T-helper 2 cell (primary cell): ENCODE measurements around the gene SERTM1.
A peak's percentile ranks its signal among the peaks of the same experiment; 100 is the strongest.

Source experiments
- DNase-seq, 5 experiments: peaks; one replicate each; pipeline versions ENCODE4 v3.0.0 to v3.0.0-alpha.2; 2012 to 2022
- total RNA-seq, 2 donors: gene quantifications; one replicate each; lab custom pipeline; 2026; lab: John Stamatoyannopoulos, UW

SERTM1 gene
- 0 to 0.07 reads per million in 2 donors for total RNA-seq

DNA sequence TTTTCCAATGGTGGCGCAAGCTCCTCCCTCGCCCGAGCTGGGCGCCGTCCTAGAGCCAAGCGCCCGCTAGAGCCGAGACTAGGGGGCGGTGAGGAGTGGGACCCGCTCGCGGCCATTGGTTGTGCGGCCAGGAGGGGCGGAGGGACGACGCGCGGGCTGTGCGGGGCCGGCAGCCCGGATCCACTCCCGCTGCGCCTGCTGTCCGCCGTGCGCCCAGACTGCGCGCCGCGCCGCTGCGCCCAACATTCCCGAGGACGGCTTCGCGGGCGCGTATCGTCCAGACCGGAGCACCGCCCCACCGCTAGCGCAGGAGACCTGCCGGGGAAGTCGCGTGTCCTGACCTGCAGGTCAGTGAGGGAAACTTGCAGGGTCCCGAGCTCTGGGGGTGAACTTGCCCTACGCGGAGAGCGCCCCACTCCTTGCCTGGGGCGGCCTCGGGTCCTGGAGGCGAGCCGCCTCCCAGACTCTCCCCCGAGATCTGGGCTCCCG, at the start of gene SERTM1:
Gene SERTM1, plus strand, starts transcription at position 183 of the 489 bp plus-strand sequence. CDS start 21,059 bp downstream, outside the sequence.
- peak in 1 of 5 experiments; percentile 8 for DNase-seq

DNA sequence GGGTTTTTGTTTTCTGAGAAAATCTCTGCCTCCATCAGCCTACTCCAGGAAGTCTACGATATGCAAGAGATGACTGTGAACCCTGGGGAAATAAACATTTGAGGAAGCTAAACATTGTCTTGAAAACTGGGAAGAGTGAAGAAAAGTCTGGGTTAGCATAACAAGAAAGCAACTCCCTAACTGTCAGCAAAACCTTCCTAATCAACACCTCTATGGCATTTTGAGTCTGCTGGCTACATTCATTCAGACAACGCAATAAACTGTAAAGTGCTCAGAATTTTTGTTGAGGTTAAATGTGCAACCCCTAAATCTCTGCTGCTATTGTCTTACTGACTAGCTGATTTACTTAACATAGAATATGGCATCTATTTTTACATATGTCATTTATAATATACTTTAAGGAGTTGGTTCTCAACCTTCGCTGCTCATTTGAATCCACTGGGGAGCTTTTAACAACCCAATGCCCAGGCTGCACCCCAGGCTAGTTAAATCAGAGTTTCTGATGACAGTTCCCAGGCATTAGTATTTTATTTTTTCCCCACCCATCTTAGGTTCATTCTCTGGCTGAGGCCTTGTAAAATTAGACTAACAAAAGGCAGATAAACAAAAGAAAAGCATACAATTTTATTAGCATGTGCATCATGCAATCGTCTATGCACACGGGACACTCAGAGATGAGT, 45.3 kb upstream of the SERTM1 start:
- DNase-seq, result no peak

- DNase-seq, result no peak
Measured at GRCh38 chr13:36629057-36629385, 44.8 kb upstream of the SERTM1 start.

- DNase-seq, result no peak
Measured at GRCh38 chr13:36630181-36630803, 43.5 kb upstream of the SERTM1 start.

DNA sequence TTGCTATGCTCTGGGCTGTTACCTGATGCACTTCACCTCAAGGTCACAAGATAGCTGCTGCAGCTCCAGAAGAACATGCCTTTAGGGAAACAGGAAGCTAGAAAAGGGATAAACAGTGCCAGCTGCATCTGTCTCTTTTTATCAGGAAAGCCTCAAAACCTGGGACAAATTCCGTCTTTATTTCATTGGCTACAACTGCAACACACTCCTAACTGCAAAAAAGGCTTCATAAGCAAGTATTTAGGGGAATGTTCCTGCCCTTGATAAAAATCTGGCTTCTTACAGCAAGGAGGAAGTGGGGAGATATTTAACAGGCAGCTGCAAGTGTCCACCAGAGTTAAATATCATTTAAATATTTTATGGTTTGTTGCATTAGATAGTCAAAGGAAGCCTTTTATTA, 34.2 kb upstream of the SERTM1 start:
- DNase-seq, result no peak

GRCh38 chr13:36650611-36651010, 23.2 kb upstream of the SERTM1 start:
- DNase-seq, result no peak

- DNase-seq, result no peak
Measured at GRCh38 chr13:36665630-36666029, 8.2 kb upstream of the SERTM1 start.

- no peak for DNase-seq
Measured at GRCh38 chr13:36666477-36667229, 7.2 kb upstream of the SERTM1 start.

DNA sequence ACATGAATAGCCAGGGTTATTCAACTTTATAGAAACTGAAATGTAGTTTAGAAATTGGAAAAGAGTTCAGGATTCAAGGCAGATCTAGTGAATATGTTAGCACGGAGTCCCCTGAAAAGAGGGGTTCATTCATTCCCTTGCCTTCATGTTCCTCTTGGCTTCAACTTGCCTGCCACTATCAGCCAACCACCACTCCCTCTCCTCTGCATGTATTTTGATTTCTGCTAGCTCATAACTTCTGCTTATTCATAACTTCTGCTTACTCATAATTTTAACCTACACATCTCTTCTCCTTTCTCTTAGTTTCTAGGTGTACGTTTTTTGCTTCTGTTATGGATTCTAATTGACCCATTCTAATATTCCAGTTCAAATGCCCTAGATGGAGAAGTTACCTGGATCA, 5.5 kb upstream of the SERTM1 start:
- DNase-seq, result no peak

DNA sequence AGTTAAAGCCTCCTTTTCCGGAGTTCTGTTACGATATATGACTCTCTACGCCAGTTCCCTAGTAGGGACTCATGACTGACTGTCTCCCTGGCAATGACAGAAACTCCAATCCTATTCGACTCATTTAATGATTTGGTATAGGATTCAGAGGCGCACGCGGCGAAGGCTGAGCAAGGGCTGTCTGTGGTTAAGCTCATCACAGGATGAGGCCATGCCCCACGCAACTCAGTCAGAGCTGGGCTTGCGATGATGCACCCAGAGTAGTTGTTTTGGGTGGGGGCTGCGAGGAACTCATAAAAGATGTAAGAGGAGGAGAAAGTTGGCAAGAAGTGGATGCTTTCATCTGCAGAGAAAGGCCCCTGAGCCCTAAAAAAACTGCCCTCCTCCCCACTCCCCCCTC, 468 bp upstream of the SERTM1 start:
- no peak for DNase-seq

GRCh38 chr13:36674337-36675212, 755 bp downstream of the SERTM1 start:
- no peak for DNase-seq

DNA sequence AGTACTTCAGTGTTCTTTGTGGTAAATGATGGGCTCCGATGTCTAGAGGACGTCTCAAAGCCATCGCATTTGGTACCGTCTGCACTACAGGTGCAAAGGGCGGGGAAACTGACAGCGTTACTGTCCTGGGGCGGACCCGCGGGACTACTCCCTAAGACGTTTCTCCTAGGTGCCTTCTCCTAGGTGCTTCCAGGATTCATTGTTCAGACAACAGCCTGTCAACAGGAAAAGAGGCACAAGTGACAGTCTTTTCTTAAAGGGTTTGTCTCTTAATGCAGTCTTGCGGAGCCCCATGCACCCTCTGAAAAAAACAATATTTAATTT, 1.4 kb downstream of the SERTM1 start:
- DNase-seq, result no peak

DNA sequence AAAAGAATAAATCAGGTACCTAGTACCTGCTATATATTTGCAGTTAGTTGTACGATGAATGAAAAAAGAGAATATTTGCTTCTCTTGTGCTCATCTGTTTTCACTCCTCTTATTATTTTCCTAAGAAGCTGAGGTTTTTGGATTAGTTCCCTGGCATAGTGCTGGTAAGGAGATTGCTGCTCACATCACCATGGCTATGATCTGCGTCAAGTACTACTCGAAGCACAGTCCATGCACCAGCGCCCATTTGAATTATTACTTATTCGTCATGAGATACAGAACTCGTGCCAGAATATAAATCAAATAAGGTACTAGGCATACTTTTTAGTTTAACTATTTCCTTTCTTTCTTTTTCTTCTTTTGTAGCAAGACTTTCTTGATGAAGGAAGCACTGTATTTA, 7.1 kb downstream of the SERTM1 start:
- DNase-seq, result no peak

DNA sequence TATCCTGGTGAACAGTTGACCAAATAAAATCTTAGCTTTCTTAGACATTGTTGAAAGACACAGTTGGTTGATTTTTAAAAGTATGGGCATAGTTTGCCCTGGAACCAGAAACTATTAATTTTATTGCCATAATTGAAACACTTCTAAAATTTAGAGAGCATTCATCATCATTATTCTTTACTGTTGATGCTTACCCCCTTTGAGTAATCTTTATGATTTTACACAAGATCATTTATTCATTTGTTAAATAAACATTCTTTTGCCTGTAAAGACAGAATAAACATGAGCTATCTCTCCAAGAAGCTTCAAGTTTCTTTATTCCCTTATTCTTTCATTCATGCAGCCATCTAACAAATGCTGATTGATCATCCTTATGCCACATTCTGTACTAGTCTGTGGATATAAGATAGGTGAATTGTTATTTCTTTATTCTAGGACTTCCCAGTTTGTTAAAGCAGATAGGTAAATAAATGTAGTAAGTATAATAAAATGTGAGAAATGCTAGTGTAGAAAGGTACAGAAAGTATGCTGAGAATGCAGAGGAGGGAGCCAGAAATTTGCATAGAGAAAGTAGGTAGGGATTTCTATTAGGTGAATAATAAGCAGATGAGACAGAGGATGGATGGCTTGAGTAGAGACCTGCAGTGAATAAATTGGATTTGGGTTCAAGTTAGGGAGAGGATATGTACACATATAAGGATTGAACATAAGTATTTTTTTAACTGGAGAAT, 8.2 kb downstream of the SERTM1 start:
- no peak for DNase-seq

GRCh38 chr13:36683701-36684100, 9.9 kb downstream of the SERTM1 start:
- no peak for DNase-seq

DNA sequence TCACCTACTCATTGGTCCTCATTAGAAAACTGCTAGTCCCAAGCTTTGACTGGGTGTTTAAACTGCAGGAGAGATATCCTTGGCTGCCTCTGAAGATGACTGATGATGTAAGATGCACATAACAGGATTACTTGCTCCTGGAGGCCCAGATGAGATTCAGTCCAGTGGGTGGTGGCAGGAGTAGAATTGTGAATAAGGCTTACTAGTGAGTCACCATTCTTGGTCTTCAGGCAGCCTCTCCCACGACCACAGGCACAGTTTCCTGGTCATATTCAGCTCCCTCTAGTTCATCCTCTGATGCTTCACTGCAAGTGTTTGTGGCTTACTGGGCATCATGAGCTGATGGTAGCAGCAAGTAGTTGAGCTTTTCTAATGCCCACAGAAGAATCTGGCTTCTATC, 12.1 kb downstream of the SERTM1 start:
- no peak for DNase-seq

DNA sequence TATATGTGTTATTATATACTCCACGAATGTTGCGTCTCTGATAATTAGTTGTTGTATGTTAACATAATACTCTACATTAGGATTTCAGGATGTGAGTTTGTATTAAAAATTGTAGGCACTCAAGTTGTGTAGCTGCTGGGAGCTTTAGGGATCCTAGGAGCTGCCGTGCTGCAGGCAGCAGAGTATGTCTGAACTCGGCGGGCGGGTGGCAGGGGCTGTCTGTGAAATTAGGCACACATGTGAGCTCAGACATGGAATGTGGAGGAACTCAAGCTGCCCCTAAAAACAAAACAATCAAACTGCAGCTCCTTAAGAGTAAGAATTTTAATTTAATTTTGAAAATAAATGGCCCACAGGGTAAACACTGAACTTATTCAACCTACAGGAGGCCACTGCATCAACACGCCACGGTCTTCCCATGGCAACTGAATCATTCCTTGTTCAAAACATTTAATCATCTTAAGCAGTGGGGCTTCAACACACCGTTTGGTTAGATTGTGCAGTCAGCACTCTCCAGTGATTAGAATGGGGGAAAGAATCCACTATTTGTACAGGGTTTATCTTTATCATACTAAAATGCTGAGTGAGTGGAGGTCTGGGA, 22.7 kb downstream of the SERTM1 start:
- no peak for DNase-seq

DNA sequence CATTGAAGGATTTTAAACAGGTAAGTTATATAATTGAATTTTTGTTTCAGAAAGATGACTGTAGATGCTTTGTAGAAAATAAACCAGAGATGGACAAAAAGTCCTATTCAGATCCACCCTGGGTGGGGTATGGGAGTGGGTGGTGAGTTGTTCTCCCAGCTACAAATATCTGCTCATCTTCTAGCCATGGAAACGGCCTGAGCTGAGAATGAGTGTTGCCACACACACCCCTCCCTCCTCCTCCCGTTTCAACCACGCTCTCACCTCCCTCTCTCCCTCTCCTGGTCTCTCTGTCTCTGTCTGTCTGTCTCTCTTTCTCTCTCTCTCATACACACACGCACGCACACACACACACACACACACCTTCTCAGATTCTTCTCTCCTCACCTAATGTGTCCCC, 26.4 kb downstream of the SERTM1 start:
- DNase-seq, result no peak

DNA sequence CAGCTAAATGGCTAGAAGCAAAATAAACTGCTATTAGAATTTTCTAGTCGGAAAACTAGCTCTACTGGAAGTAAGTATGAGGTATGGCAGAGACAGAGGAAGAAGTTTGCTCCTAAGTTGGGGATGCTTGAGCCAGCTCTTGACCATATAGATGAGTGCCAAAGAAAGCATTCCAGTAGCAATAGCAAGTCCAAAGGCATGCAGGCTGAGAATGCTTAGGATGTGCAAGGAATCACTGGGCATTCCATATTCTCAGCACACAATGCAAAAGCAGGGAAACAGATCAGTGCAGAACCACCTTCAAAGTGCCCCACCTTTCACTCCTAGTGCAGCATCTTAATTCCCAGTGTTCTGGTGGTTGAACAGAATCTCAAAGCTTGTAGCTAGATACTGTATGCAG, 32.9 kb downstream of the SERTM1 start:
- DNase-seq, result no peak

- DNase-seq, result no peak
Measured at GRCh38 chr13:36709136-36709890, 35.5 kb downstream of the SERTM1 start.

DNA sequence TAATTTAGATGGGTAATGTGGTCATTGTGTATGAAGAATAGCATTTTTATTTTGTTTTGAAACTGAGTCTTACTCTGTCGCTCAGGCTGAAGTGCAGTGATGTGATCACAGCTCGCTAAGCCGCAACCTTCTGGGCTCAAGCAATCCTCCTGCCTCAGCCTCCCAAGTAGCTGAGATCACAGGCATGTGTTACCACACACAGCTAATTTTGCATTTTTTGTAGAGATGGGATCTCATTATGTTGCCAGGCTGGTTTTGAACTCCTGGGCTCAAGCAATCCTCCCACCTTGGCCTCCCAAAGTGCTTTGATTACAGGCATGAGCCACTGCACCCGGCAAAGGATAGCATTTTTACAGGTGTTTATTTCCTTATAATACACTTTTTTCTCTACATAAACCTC, 36.6 kb downstream of the SERTM1 start:
- no peak for DNase-seq
